ENCODE data around the gene CAPN12. TPM values are rescaled to one million over a fixed set of nuclear protein-coding genes. Genes with fewer than 3 reads are reported as not detected.
"Not testable (repeated sequence)": the region's sequence is repeated elsewhere in the genome, so short reads cannot be mapped to it uniquely, and the experiment has no call there.

The CAPN12 gene
- total RNA-seq, 1 experiment from 2014 or later = not detected

- peak; percentile 69 for DNase-seq (ENCODE audit: unreplicated experiment)
- no peak overlapping the region for H3K4me3 Mint-ChIP-seq (ENCODE audit: unreplicated experiment)
- TF ChIP-seq, protein P1, sequence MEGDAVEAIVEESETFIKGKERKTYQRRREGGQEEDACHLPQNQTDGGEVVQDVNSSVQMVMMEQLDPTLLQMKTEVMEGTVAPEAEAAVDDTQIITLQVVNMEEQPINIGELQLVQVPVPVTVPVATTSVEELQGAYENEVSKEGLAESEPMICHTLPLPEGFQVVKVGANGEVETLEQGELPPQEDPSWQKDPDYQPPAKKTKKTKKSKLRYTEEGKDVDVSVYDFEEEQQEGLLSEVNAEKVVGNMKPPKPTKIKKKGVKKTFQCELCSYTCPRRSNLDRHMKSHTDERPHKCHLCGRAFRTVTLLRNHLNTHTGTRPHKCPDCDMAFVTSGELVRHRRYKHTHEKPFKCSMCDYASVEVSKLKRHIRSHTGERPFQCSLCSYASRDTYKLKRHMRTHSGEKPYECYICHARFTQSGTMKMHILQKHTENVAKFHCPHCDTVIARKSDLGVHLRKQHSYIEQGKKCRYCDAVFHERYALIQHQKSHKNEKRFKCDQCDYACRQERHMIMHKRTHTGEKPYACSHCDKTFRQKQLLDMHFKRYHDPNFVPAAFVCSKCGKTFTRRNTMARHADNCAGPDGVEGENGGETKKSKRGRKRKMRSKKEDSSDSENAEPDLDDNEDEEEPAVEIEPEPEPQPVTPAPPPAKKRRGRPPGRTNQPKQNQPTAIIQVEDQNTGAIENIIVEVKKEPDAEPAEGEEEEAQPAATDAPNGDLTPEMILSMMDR (IDR thresholded peaks at IDR 0.05; ENCODE audit: unreplicated experiment) = no peak
- no peaks in the 10 kb centered on the region for H3K9me3 Mint-ChIP-seq (ENCODE audit: unreplicated experiment)
- no peaks in the 10 kb centered on the region for H3K36me3 Mint-ChIP-seq (ENCODE audit: insufficient read depth, unreplicated experiment)
- no TSS peak for BruUV-seq (replicated peaks)
- ChIA-PET POLR2A (interaction anchor here (0.6 to 2.3 kb wide), 11 partner anchors 12 to 411 kb away, joined by 3 to 14 read pairs (median 5); partner anchors contain the start of genes ACTN4 and ECH1), CTCF (interaction anchor here (0.6 to 1.1 kb wide), 4 partner anchors 25 to 333 kb away, joined by 3 to 4 read pairs (median 3); no protein-coding TSS in a partner anchor)
- H3K27ac Mint-ChIP-seq (ENCODE audit: low read depth, unreplicated experiment) = peak overlapping the region; percentile 12
- H3K27me3 Mint-ChIP-seq (ENCODE audit: insufficient read depth, unreplicated experiment) = no peaks in the 10 kb centered on the region
- peaks cover 14% of the 10 kb centered on the region for H3K4me1 Mint-ChIP-seq (ENCODE audit: insufficient read depth, unreplicated experiment)
- intact Hi-C loops (cut with micrococcal nuclease) = no loop called here
These were observed 42.4 kb upstream of the CAPN12 start for GRCh38 chr19:38786572-38787265.

DNA sequence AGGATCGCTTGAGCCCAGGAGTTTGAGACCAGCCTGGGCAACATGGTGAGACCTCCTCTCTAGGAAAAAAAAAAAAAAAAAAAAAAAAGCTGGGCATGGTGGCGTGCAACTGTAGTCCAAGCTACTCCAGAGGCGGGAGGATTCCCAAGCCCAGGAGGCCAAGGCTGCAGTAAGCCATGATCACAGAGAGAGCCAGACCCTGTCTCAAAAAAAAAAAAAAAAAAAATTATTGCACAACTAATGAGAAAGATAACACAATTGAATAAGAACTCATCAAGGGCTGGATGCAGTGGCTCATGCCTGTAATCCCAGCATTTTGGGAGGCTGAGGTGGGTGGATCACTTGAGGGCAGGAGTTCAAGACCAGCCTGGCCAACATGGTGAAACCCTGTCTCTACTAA lies 41.8 kb upstream of the CAPN12 start:
- H3K9me3 Mint-ChIP-seq (ENCODE audit: unreplicated experiment); intact Hi-C loops (cut with micrococcal nuclease); H3K36me3 Mint-ChIP-seq (ENCODE audit: insufficient read depth, unreplicated experiment); H3K27me3 Mint-ChIP-seq (ENCODE audit: insufficient read depth, unreplicated experiment); DNase-seq (ENCODE audit: unreplicated experiment); BruUV-seq (replicated peaks); H3K4me3 Mint-ChIP-seq (ENCODE audit: unreplicated experiment): not testable (repeated sequence)
- ChIA-PET CTCF (interaction anchor here (0.6 to 1.1 kb wide), 3 partner anchors 25 to 332 kb away, joined by 3 to 4 read pairs (median 3); no protein-coding TSS in a partner anchor), POLR2A (interaction anchor here (0.6 to 2.3 kb wide), 11 partner anchors 11 to 410 kb away, joined by 3 to 14 read pairs (median 5); partner anchors contain the start of genes ACTN4 and ECH1)
- peaks cover 14% of the 10 kb centered on the region for H3K4me1 Mint-ChIP-seq (ENCODE audit: insufficient read depth, unreplicated experiment)
- H3K27ac Mint-ChIP-seq (ENCODE audit: low read depth, unreplicated experiment) = peak overlapping the region; percentile 12

- Mint-ChIP-seq H3K27me3 (ENCODE audit: insufficient read depth, unreplicated experiment) (no peaks in the 10 kb centered on the region), H3K36me3 (ENCODE audit: insufficient read depth, unreplicated experiment) (no peaks in the 10 kb centered on the region), H3K9me3 (ENCODE audit: unreplicated experiment) (no peaks in the 10 kb centered on the region), H3K4me3 (ENCODE audit: unreplicated experiment) (no peak overlapping the region), H3K27ac (ENCODE audit: low read depth, unreplicated experiment) (no peak overlapping the region), H3K4me1 (ENCODE audit: insufficient read depth, unreplicated experiment) (peaks cover 14% of the 10 kb centered on the region)
- TF ChIP-seq, protein P1 (IDR thresholded peaks at IDR 0.05; ENCODE audit: unreplicated experiment) = no peak
- POLR2A ChIA-PET = interaction anchor here (1.5 to 2.3 kb wide), 2 partner anchors 53 to 138 kb away, joined by 5 to 14 read pairs; partner anchors contain the start of gene ACTN4
- CTCF ChIA-PET = interaction anchor here (0.7 kb wide), 1 partner anchor 337 kb away, joined by 3 read pairs; no protein-coding TSS in a partner anchor
- no peak for DNase-seq (ENCODE audit: unreplicated experiment)
- BruUV-seq (replicated peaks) = no TSS peak
- intact Hi-C loops (cut with micrococcal nuclease) = no loop called here
These were observed 41.0 kb upstream of the CAPN12 start for GRCh38 chr19:38785187-38785699.

GRCh38 chr19:38784224-38784623 lies 40.0 kb upstream of the CAPN12 start:
- DNase-seq (ENCODE audit: unreplicated experiment) = no peak
- Mint-ChIP-seq H3K4me1 (ENCODE audit: insufficient read depth, unreplicated experiment) (peaks cover 14% of the 10 kb centered on the region), H3K27me3 (ENCODE audit: insufficient read depth, unreplicated experiment) (no peaks in the 10 kb centered on the region), H3K9me3 (ENCODE audit: unreplicated experiment) (no peaks in the 10 kb centered on the region), H3K27ac (ENCODE audit: low read depth, unreplicated experiment) (no peak overlapping the region), H3K4me3 (ENCODE audit: unreplicated experiment) (no peak overlapping the region), H3K36me3 (ENCODE audit: insufficient read depth, unreplicated experiment) (no peaks in the 10 kb centered on the region)
- intact Hi-C loops (cut with micrococcal nuclease) = no loop called here
- CTCF ChIA-PET = no interaction called here
- no TSS peak for BruUV-seq (replicated peaks)
- TF ChIP-seq, protein P1 (IDR thresholded peaks at IDR 0.05; ENCODE audit: unreplicated experiment) = no peak
- POLR2A ChIA-PET = interaction anchor here (0.7 kb wide), 1 partner anchor 17 kb away, joined by 3 read pairs; no protein-coding TSS in a partner anchor

GRCh38 chr19:38782212-38782611 lies 37.9 kb upstream of the CAPN12 start:
- H3K4me1 Mint-ChIP-seq (ENCODE audit: insufficient read depth, unreplicated experiment); H3K36me3 Mint-ChIP-seq (ENCODE audit: insufficient read depth, unreplicated experiment); BruUV-seq (replicated peaks); H3K9me3 Mint-ChIP-seq (ENCODE audit: unreplicated experiment); CTCF ChIA-PET; DNase-seq (ENCODE audit: unreplicated experiment); H3K27me3 Mint-ChIP-seq (ENCODE audit: insufficient read depth, unreplicated experiment); H3K4me3 Mint-ChIP-seq (ENCODE audit: unreplicated experiment); H3K27ac Mint-ChIP-seq (ENCODE audit: low read depth, unreplicated experiment); intact Hi-C loops (cut with micrococcal nuclease): not testable (repeated sequence)
- POLR2A ChIA-PET = interaction anchor here (0.6 kb wide), 1 partner anchor 147 kb away, joined by 3 read pairs; no protein-coding TSS in a partner anchor
